GM21526 (cell line): ENCODE results near the gene FGF5.

Experiments
- ATAC-seq: cut with Tn5 transposase; IDR thresholded peaks from one replicate; pipeline ENCODE4 v1.9.1; 2021; ENCODE audit warnings: moderate library complexity; ENCODE audit not compliant: unreplicated experiment, low FRiP score

FGF5 gene

DNA sequence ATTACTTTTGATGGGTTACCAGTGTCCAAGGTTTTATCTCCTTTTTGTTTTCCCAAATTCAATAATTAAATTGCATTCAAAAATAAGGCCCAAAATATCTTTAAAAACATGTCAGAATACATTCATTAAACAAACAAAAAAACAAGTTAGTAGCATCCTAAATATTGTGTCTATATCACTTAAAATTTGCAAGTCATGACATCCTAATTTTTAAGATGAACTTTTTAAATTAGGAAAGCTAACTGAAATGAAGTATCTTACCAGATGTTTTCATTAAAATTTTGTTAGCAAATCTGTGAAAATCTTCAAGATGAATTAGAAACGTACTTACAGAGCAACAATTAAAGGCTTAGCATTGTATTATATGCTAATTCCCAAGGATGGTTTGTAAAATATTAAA, 68.1 kb downstream of the FGF5 start:
- no peak for ATAC-seq

DNA sequence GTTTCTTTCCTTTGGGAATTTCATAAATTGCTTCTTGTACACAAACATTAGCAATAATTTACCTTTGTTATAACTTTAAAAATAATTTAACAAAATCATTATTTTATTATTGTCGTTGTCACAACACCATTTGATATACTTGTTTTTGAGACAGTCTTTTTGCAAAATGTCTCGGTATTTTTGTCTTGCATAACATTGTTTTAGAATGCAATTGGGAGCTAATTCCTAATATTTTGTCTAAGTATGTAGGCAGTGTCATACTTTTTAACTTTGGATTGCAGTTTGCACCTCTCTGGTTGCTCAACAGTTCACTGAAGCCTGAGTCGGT, 68.7 kb downstream of the FGF5 start:
- no peak for ATAC-seq

DNA sequence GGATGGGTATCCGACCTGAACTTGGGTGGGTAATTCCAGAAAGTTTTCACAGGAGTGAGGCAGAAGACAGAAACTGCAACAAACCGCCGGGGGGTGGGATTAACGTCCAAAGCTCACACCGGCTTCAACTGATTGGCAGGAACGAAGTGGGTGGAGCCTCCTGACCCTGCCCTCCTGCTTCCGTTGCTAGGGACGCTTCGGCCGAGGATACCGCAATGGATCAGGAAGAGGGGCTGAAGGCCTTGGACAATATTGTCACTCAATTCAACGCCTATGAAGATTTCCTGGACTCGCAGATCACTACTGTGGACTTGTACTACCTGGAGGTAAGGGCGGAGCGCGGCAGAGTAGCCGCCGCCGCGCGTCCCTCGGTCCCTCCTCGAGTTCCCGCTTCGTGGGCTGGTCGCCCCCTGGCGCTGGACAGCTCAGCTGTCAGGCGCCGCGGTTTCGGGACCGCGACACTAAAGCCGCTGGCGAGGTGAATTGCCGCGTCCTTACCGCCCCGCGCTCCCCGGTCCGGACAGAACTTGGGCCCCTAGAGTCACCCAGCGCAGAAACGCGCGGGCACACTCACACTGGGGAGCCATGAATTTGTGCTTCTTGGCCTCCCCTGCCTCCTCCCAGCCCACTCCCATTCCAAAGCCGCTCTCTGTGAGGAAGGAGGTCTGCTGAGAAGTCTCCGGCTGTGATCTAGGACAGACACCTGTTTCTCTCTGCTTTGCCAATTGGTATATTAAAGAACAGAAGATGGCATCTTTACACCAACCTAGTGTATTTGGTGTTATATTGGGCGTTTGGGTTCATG, 69.3 kb downstream of the FGF5 start, which contains the start of gene CFAP299:
Gene CFAP299, plus strand, starts transcription at position 177 of the 805 bp plus-strand sequence.
- peak; percentile 98 for ATAC-seq

- ATAC-seq = no peak
Observed at GRCh38 chr4:80336582-80336981, 70.1 kb downstream of the FGF5 start.

GRCh38 chr4:80340036-80340435, 73.6 kb downstream of the FGF5 start:
- ATAC-seq = no peak
